Esophagus squamous epithelium (tissue), 5 donors: ENCODE measurements around the gene CYTIP. TPM values are rescaled to one million over a fixed set of nuclear protein-coding genes. Genes with fewer than 3 reads are reported as not detected.

ENCODE experiments used
- DNase-seq: peaks from one replicate; lab custom pipeline; 2025; lab: John Stamatoyannopoulos, UW
- H3K27ac ChIP-seq, 4 donors: fragments of 200-600 bp; sonication (generic); one replicate each; pipeline ENCODE4 v1.5.1; 2016 to 2019; ENCODE audit warnings: mild to moderate bottlenecking in 1 of 4
- H3K27me3 ChIP-seq, 4 donors: fragments of 200-600 bp; sonication (generic); 1 replicate in 3 of 4; 2 replicates in 1 of 4; pipeline versions ENCODE4 v1.5.1 to v1.6.0; 2017 to 2021; ENCODE audit warnings: antibody characterized with exemption in 1 of 4
- H3K36me3 ChIP-seq, 3 donors: fragments of 200-600 bp; sonication (generic); one replicate each; pipeline ENCODE4 v1.5.1; 2016 to 2019
- H3K4me1 ChIP-seq, 3 donors: fragments of 200-600 bp; sonication (generic); one replicate each; pipeline ENCODE4 v1.5.1; 2017 to 2019
- H3K4me3 ChIP-seq, 4 donors: fragments of 200-600 bp; sonication (generic); 1 replicate in 3 of 4; 2 replicates in 1 of 4; pipeline ENCODE4 v1.5.1; 2016 to 2019; ENCODE audit warnings: mild to moderate bottlenecking in 2 of 4, moderate library complexity in 1 of 4
- H3K9me3 ChIP-seq, 3 donors: fragments of 200-600 bp; sonication (generic); one replicate each; pipeline ENCODE4 v1.5.1; 2016 to 2019
- CTCF ChIP-seq, 6 experiments: fragments of 450-650 bp in 4 of 6; fragments of 200-600 bp in 2 of 6; sonication (generic) in 2 of 6; IDR thresholded peaks; one replicate each; pipeline ENCODE4 v1.5.1; 2016 to 2019; ENCODE audit warnings: antibody characterized with exemption in 6 of 6, mild to moderate bottlenecking in 4 of 6, moderate library complexity in 4 of 6
- POLR2A ChIP-seq, 4 donors: fragments of 450-650 bp; IDR thresholded peaks; one replicate each; pipeline ENCODE4 v1.6.1; 2017; ENCODE audit warnings: antibody characterized with exemption in 4 of 4, mild to moderate bottlenecking in 4 of 4, moderate library complexity in 3 of 4
- WGBS, 2 donors: methylation state at CpG; one replicate each; pipeline ENCODE4 v1.1.5; 2018; 5-methylcytosine and 5-hydroxymethylcytosine counted together
- intact Hi-C: fragments of 100-400 bp; cut with DNase I; formaldehyde crosslinking; loops from one replicate; pipeline ENCODE4 v1.15.0; 2022
- total RNA-seq, 4 donors: library from RNA; depleted of rRNA; stranded (reverse); fragments of >200 nt; gene quantifications; one replicate each; pipeline ENCODE4 v1.1.0, GENCODE V29; 2016
- donor health status: DM: yes; HTN: yes; CAD: no.

Gene CYTIP
- total RNA-seq, 4 donors from 2014 or later, result 3.2 to 12.4 (median 3.6) TPM

DNA sequence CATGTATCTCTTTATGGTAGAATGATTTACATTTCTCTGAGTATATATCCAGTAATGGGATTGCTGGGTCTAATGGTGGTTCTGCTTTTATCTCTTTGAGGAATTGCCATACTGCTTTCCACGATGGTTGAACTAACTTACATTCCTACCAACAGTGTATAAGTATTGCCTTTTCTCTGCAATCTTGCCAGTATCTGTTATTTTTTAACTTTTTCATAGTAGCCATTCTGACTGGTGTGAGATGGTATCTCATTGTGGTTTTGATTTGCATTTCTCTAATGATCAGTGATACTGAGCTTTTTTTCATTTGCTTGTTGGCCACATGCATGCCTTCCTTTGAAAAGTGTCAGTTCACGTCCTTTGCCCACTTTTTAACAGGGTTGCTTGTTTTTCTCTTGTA, 55.1 kb downstream of the CYTIP start:
- no peak overlapping the region for H3K4me3 ChIP-seq
- H3K27ac ChIP-seq, result no peak overlapping the region
- H3K4me1 ChIP-seq, result no peaks in the 10 kb centered on the region
- 70 to 71% methylated on average over 2 of the region's 2 CpGs for WGBS, 2 donors
- intact Hi-C loops, result no loop called here
- no peaks in the 10 kb centered on the region for H3K9me3 ChIP-seq
- no peak for DNase-seq
- no peak for TF ChIP-seq POLR2A (IDR thresholded peaks at IDR 0.05)
- no peak for TF ChIP-seq CTCF (IDR thresholded peaks at IDR 0.05)
- H3K27me3 ChIP-seq, result no peaks in the 10 kb centered on the region
- H3K36me3 ChIP-seq, result no peaks in the 10 kb centered on the region

- Histone ChIP-seq H3K9me3 (no peaks in the 10 kb centered on the region), H3K4me1 (no peaks in the 10 kb centered on the region), H3K27me3 (no peaks in the 10 kb centered on the region), H3K27ac (no peak overlapping the region), H3K36me3 (no peaks in the 10 kb centered on the region), H3K4me3 (no peak overlapping the region)
- no peak for DNase-seq
- TF ChIP-seq CTCF (IDR thresholded peaks at IDR 0.05) (no peak), POLR2A (IDR thresholded peaks at IDR 0.05) (no peak)
- WGBS, 2 donors, result 45 to 58% methylated on average over 1 of the region's 1 CpG
- intact Hi-C loops, result no loop called here
Observed at GRCh38 chr2:157386747-157387146, 57.1 kb downstream of the CYTIP start.

- 27 to 50% methylated on average over 1 of the region's 1 CpG for whole genome bisulfite sequencing, 2 donors
- Histone ChIP-seq H3K4me1 (no peaks in the 10 kb centered on the region), H3K4me3 (no peak overlapping the region), H3K9me3 (no peaks in the 10 kb centered on the region), H3K27ac (no peak overlapping the region), H3K27me3 (no peaks in the 10 kb centered on the region), H3K36me3 (no peaks in the 10 kb centered on the region)
- no peak for DNase-seq
- intact Hi-C loops, result no loop called here
- TF ChIP-seq POLR2A (IDR thresholded peaks at IDR 0.05), result no peak
- TF ChIP-seq CTCF (IDR thresholded peaks at IDR 0.05), result no peak
Observed at GRCh38 chr2:157386247-157386646, 57.6 kb downstream of the CYTIP start.

- Histone ChIP-seq H3K9me3 (peaks cover 0 to 13% (median 4%) of the 10 kb centered on the region in 3 donors), H3K27ac (no peak overlapping the region), H3K36me3 (no peaks in the 10 kb centered on the region), H3K27me3 (no peaks in the 10 kb centered on the region), H3K4me3 (no peak overlapping the region), H3K4me1 (no peaks in the 10 kb centered on the region)
- WGBS, 2 donors, result 31 to 54% methylated on average over 2 of the region's 2 CpGs
- TF ChIP-seq CTCF (IDR thresholded peaks at IDR 0.05) (no peak), POLR2A (IDR thresholded peaks at IDR 0.05) (no peak)
- DNase-seq, result no peak
- intact Hi-C loops, result no loop called here
Observed at GRCh38 chr2:157377861-157378260, 66.0 kb downstream of the CYTIP start.

- H3K9me3 ChIP-seq, result peaks cover 0 to 13% (median 4%) of the 10 kb centered on the region in 3 donors
- H3K27ac ChIP-seq, result no peak overlapping the region
- H3K36me3 ChIP-seq, result no peaks in the 10 kb centered on the region
- DNase-seq, result no peak
- no peaks in the 10 kb centered on the region for H3K4me1 ChIP-seq
- H3K4me3 ChIP-seq, result no peak overlapping the region
- intact Hi-C loops, result no loop called here
- WGBS, 2 donors, result 42 to 55% methylated on average over 3 of the region's 3 CpGs
- TF ChIP-seq POLR2A (IDR thresholded peaks at IDR 0.05), result no peak
- TF ChIP-seq CTCF (IDR thresholded peaks at IDR 0.05), result no peak
- H3K27me3 ChIP-seq, result no peaks in the 10 kb centered on the region
Observed at GRCh38 chr2:157376041-157376440, 67.8 kb downstream of the CYTIP start.
